GM21390 (cell line): ENCODE measurements around the gene GRIK2.
"Not testable (repeated sequence)": the region's sequence is repeated elsewhere in the genome, so short reads cannot be mapped to it uniquely, and the experiment has no call there.

Experiments
- ATAC-seq: cut with Tn5 transposase; IDR thresholded peaks from one replicate; pipeline ENCODE4 v1.9.1; 2021; ENCODE audit not compliant: unreplicated experiment

GRIK2 gene

DNA sequence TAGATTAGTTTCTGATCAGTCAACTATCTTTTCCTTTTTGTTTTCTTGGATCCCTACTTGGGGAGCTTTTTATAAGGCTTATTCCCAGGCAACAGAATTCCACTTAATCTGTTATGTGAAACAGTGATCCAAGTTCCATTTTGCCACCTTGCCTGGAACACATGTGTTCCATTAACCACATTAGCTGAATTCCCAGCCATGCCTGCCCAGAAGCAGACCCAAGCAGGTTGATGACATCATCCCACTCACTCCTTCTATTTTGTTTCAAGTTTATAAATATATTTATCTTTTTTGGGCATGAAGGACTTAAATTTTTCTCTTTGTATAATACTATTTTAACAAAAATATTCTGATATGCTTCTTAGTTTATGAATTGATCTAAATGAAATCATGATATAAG lies 587.4 kb downstream of the GRIK2 start:
- no peak for ATAC-seq

- ATAC-seq, result no peak
These were observed 593.0 kb downstream of the GRIK2 start for GRCh38 chr6:101986476-101986875.

DNA sequence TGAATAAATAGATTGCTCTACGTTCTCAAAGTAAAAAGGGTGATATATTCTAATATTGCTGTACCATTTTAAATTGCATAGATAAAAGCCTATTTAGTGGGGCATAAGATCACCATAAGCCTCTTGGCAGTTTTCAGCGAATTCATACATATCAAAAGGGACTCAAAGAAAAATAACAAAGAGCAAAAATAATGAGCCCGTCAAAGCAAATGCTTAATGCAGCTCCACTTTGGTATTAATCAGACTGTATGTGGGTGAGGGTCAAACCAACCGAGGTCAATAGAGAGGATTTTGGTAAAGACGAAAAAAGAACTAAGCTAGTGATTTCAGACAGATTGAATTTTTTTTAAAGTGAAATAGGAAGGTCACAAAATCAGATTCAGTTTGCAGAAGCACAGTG lies 598.8 kb downstream of the GRIK2 start:
- ATAC-seq, result no peak

GRCh38 chr6:101994521-101994920 lies 601.0 kb downstream of the GRIK2 start:
- no peak for ATAC-seq

- no peak for ATAC-seq
These were observed 621.9 kb downstream of the GRIK2 start for GRCh38 chr6:102015431-102015830.

DNA sequence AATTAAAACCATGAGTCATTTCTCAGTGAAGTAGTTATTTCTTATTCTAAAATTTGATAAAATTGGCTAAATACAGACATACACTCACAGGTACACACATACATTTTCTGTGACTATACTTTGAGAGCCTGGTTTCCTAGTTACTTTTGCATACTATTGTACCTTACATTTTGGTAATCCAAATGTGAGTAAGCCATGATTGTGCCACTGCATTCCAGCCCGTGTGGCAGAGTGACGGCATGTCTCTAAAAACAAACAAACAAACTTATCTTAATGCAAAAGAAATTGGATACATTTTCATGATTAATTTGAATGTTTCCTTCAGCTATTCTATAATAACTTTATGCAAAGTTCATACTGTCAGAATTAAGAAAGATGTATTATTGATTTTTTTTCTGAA lies 628.8 kb downstream of the GRIK2 start:
- no peak for ATAC-seq

DNA sequence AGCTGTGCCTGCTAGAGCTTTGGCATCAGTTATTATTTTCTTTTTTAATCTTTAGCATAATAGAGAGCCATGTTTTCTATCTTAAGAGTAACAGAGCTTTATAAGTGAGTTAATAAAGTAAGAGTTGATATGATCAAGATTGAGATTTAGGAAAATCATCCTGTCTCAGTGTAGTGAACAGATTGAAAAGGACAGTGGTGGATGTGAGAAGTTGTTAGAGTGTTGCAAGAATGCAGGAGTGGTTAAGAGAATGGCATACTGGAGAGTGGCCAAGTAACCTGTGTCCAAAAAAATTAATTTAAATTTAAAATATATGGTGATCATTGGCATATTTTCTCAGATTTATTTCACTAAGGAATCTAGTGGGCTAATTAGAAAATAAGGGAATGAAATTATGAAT lies 629.3 kb downstream of the GRIK2 start:
- no peak for ATAC-seq

GRCh38 chr6:102023977-102024657 lies 630.6 kb downstream of the GRIK2 start:
- no peak for ATAC-seq

GRCh38 chr6:102026649-102027048 lies 633.1 kb downstream of the GRIK2 start:
- no peak for ATAC-seq

DNA sequence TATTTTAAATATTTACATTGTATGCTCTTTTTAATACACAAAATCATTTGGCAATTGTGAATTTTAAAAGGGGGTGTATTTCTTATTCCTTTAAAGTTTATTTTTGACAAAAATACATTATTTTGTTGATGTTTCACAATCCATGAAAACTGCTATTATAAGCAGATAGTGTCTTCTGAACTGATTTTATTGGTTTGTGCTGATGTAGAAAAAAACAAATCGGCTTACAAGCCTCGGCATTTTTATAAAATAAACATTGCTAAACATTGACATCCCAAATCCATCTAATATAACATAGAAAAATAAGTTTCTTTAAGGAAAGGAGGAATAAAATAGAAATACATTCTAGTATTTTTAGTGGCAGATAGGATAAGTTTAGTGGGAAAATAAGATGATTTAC lies 634.7 kb downstream of the GRIK2 start:
- ATAC-seq, result no peak

DNA sequence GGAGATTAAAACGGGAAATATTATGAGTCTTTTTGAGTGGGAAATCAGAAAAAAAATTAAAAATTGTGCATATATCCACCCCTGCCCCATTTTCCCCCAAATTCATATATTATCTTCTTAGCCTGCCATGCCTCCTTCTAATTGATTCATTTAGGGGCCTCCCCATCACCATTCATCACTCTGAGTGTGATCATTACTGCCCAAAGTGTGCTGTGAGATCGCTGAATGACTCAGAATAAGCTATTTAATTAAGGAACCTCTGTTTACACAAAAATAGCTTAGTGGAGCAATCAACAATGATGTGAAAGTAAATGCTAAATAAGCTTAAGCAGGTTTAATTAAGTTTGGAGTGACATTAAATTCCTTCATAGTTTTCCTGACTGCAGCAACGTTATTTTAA lies 645.5 kb downstream of the GRIK2 start:
- ATAC-seq, result no peak

GRCh38 chr6:102039441-102039840 lies 645.9 kb downstream of the GRIK2 start:
- no peak for ATAC-seq

- no peak for ATAC-seq
These were observed 657.5 kb downstream of the GRIK2 start for GRCh38 chr6:102051001-102051400.

GRCh38 chr6:102051720-102052119 lies 658.2 kb downstream of the GRIK2 start:
- no peak for ATAC-seq

DNA sequence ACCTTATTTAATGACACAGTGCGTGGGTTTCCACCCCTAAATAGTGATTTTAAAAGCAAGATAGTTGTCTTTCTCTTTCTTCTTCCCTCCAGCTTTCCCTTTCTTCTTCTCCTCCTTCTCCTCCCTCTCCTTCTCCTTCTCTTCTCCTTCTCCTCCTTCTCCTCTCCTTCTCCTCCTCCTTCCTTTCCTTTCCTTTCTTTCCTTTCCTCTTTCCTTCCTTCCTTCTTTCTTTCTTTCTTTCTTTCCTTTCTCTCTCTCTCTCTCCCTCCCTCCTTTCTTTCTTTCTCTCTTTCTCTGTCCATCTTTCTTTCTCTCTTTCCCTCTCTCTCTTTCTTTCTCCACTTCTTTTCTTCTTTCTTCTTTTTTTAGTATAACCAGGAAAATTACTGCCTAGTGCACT lies 670.6 kb downstream of the GRIK2 start:
- no peak for ATAC-seq

DNA sequence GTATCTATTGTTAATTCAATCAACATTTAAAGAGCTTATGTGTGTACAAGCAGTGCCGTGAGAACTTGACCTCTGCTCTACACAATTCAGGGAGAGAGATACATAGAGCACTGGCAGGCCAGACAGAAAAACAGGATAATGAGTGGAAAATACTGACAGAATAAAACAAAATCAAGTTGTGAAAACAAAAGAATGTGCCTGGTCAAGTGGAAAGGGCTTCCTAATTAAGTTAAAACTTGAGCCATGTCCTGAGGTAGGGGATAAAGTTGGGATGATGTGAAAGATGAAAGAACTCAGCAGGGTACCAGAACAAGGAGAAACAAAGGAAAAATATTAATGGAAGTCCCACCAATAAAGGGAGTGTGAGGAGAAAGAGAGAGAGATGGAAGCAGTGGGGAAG lies 672.8 kb downstream of the GRIK2 start:
- no peak for ATAC-seq

GRCh38 chr6:102068349-102068929 lies 674.9 kb downstream of the GRIK2 start:
- ATAC-seq, result no peak

DNA sequence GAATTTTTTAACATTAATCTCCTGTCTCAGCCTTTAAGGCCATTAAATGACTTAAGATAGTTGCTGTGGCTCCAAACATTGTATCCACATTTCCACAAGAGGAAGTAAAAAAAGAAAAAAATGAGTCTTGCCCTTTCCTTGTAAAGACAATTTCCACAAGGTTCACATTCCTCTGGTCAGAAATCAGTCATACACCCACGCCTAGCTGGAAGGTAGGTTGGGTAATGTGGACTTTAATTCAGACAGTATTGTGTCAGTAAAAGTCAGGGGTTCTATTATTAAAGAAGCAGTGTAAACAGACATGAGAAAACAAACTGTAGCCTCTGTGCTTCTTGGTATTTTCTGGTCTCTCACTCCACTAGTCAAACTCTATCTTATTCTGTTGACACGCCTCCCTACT lies 682.0 kb downstream of the GRIK2 start:
- ATAC-seq, result no peak

- ATAC-seq, result no peak
These were observed 691.7 kb downstream of the GRIK2 start for GRCh38 chr6:102085257-102085656.

GRCh38 chr6:102088160-102088559 lies 694.7 kb downstream of the GRIK2 start:
- ATAC-seq, result not testable (repeated sequence)

DNA sequence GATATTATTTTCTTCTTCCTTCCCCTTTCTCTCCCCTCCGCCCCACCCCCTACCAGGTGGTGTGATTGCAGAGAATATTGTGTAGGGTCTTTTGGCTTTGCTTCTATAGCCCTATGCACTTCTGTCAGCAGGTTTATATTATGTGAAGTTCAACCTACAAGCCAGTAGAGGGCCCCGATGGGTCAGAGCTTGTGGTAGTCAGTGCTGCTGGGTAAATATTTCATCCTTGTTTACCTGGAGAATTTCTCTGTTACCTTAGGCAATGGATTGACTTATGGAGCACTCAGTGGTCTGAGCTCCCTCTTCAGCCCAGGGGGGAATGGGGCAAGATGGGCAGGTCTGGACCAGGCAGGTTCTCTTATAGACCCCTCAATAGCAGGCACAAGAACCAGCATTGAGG lies 720.9 kb downstream of the GRIK2 start:
- peak; percentile 82 for ATAC-seq

GRCh38 chr6:102115911-102116310 lies 722.4 kb downstream of the GRIK2 start:
- ATAC-seq, result no peak

GRCh38 chr6:102118034-102118433 lies 724.5 kb downstream of the GRIK2 start:
- ATAC-seq, result no peak
